IPS-NIHi7 (cell line): ENCODE data around the gene PLPPR3.

ENCODE experiments used
- DNase-seq: peaks from one replicate; pipeline ENCODE4 v3.0.0; 2012; ENCODE audit warnings: mixed read lengths; ENCODE audit errors: extremely low spot score

The PLPPR3 gene

GRCh38 chr19:776549-776948 is 45.2 kb downstream of the PLPPR3 start:
- DNase-seq, result no peak

GRCh38 chr19:772730-773436 is 48.9 kb downstream of the PLPPR3 start:
- DNase-seq, result no peak

GRCh38 chr19:772063-772462 is 49.7 kb downstream of the PLPPR3 start:
- DNase-seq, result no peak

- no peak for DNase-seq
Measured at GRCh38 chr19:771332-771785, 50.4 kb downstream of the PLPPR3 start.

- DNase-seq, result no peak
Measured at GRCh38 chr19:769616-770015, 52.1 kb downstream of the PLPPR3 start.

GRCh38 chr19:768424-768823 is 53.3 kb downstream of the PLPPR3 start:
- DNase-seq, result no peak

- DNase-seq, result no peak
Measured at GRCh38 chr19:765179-765738, 56.5 kb downstream of the PLPPR3 start.

GRCh38 chr19:764301-764700 is 57.5 kb downstream of the PLPPR3 start:
- DNase-seq, result no peak

GRCh38 chr19:763869-764268 is 57.9 kb downstream of the PLPPR3 start:
- DNase-seq, result no peak

- DNase-seq, result no peak
Measured at GRCh38 chr19:763181-763580, 58.6 kb downstream of the PLPPR3 start.
